Measurements from ENCODE around the gene SNX4. TPM values are rescaled to one million over a fixed set of nuclear protein-coding genes. Genes with fewer than 3 reads are reported as not detected.

SNX4 gene
- total and polyA plus RNA-seq, 7 experiments from 2014 or later = 19.3 to 31.8 (median 25.7) TPM

GRCh38 chr3:125442506-125442905 lies 77.5 kb downstream of the SNX4 start:
- no peaks in the 10 kb centered on the region for H3K27me3 Mint-ChIP-seq
- H3K9me3 Mint-ChIP-seq = peaks cover 0 to 20% (median 4%) of the 10 kb centered on the region in 11 donors
- DNase-seq (no peak), ATAC-seq (no peak)
- no peaks in the 10 kb centered on the region for H3K4me1 ChIP-seq (ENCODE audit: control insufficient read depth in 2 of 2, insufficient read depth in 2 of 2, low read length in 2 of 2)
- no peaks in the 10 kb centered on the region for H3K27me3 ChIP-seq (ENCODE audit: control insufficient read depth in 2 of 2, insufficient read depth in 2 of 2, low read length in 2 of 2)
- no peaks in the 10 kb centered on the region for H3K9me3 ChIP-seq (ENCODE audit: control insufficient read depth in 2 of 3, low read length in 3 of 3)
- intact Hi-C loops (cut with micrococcal nuclease) = loop anchor here in 1 of 2 donors (10.0 kb wide), 1 partner anchor 142 kb away; no protein-coding TSS in a partner anchor
- ChIA-PET POLR2A (no interaction called here), CTCF (interaction anchor here (0.7 to 1.6 kb wide), 2 partner anchors 10 to 34 kb away, joined by 3 to 4 read pairs; no protein-coding TSS in a partner anchor)
- peaks cover 14 to 25% (median 23%) of the 10 kb centered on the region in 5 donors for H3K36me3 Mint-ChIP-seq
- no peak overlapping the region for H3K4me3 Mint-ChIP-seq
- peaks cover 0 to 4% (median 0%) of the 10 kb centered on the region in 7 donors for H3K4me1 Mint-ChIP-seq
- no peak overlapping the region for H3K4me3 ChIP-seq (ENCODE audit: low read length)
- H3K27ac ChIP-seq (ENCODE audit: low read depth, low read length) = no peak overlapping the region
- peak overlapping the region in 1 of 9 donors; percentile 4 for H3K27ac Mint-ChIP-seq
- peaks cover 0 to 18% (median 0%) of the 10 kb centered on the region in 3 experiments for H3K36me3 ChIP-seq (ENCODE audit: control insufficient read depth in 2 of 3, insufficient read depth in 3 of 3, low read length in 3 of 3)

- CTCF ChIA-PET = interaction anchor here (0.5 to 2.4 kb wide), 5 partner anchors 143 to 513 kb away, joined by 3 to 16 read pairs (median 3); no protein-coding TSS in a partner anchor
- peak overlapping the region in 1 of 9 donors; percentile 14 for H3K27ac Mint-ChIP-seq
Observed at GRCh38 chr3:125440970-125441369, 79.0 kb downstream of the SNX4 start.

DNA sequence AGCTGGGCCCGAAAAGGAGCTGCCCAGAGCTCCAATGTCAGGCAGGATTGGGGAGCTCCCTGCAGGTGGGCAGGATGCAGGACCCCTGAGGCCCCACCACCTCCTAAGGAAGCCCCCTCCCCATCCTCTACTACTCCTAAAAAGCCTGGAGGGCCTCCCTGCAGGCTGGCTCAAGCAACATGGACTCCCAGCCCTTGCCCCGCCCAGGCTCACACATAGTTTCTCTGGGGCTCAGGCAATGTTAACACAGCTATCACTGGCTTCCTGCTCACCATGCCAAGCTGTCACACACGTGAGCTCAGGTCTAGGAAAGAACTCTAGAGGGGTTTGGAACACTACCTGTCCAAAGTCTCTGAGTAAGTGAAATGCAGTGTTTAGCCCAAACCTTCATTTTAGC lies 79.4 kb downstream of the SNX4 start:
- peaks cover 0 to 7% (median 0%) of the 10 kb centered on the region in 3 experiments for H3K36me3 ChIP-seq (ENCODE audit: control insufficient read depth in 2 of 3, insufficient read depth in 3 of 3, low read length in 3 of 3)
- no peak overlapping the region for H3K27ac ChIP-seq (ENCODE audit: low read depth, low read length)
- peaks cover 0 to 4% (median 0%) of the 10 kb centered on the region in 7 donors for H3K4me1 Mint-ChIP-seq
- no peaks in the 10 kb centered on the region for H3K27me3 ChIP-seq (ENCODE audit: control insufficient read depth in 2 of 2, insufficient read depth in 2 of 2, low read length in 2 of 2)
- H3K4me1 ChIP-seq (ENCODE audit: control insufficient read depth in 2 of 2, insufficient read depth in 2 of 2, low read length in 2 of 2) = no peaks in the 10 kb centered on the region
- CTCF ChIA-PET = interaction anchor here (0.5 to 2.4 kb wide), 8 partner anchors 15 to 513 kb away, joined by 3 to 16 read pairs (median 4); no protein-coding TSS in a partner anchor
- intact Hi-C loops (cut with micrococcal nuclease) = loop anchor here in 1 of 2 donors (10.0 kb wide), 1 partner anchor 144 kb away; no protein-coding TSS in a partner anchor
- H3K9me3 Mint-ChIP-seq = peaks cover 0 to 16% (median 0%) of the 10 kb centered on the region in 11 donors
- POLR2A ChIA-PET = interaction anchor here (1.6 kb wide), 1 partner anchor 65 kb away, joined by 3 read pairs; the partner anchor contains the start of gene ZNF148
- no peak overlapping the region for H3K4me3 Mint-ChIP-seq
- no peaks in the 10 kb centered on the region for H3K9me3 ChIP-seq (ENCODE audit: control insufficient read depth in 2 of 3, low read length in 3 of 3)
- H3K4me3 ChIP-seq (ENCODE audit: low read length) = no peak overlapping the region
- peak overlapping the region in 1 of 9 donors; percentile 14 for H3K27ac Mint-ChIP-seq
- H3K27me3 Mint-ChIP-seq = peaks cover 0 to 2% (median 0%) of the 10 kb centered on the region in 5 donors
- ATAC-seq = no peak
- peaks cover 8 to 13% (median 11%) of the 10 kb centered on the region in 5 donors for H3K36me3 Mint-ChIP-seq
- DNase-seq = no peak

More at GRCh38 chr3:125440970-125441369, 79.0 kb downstream of the SNX4 start:
- H3K9me3 Mint-ChIP-seq = peaks cover 0 to 16% (median 0%) of the 10 kb centered on the region in 11 donors
- DNase-seq (no peak), ATAC-seq (no peak)
- Histone ChIP-seq H3K4me1 (ENCODE audit: control insufficient read depth in 2 of 2, insufficient read depth in 2 of 2, low read length in 2 of 2) (no peaks in the 10 kb centered on the region), H3K27ac (ENCODE audit: low read depth, low read length) (no peak overlapping the region), H3K9me3 (ENCODE audit: control insufficient read depth in 2 of 3, low read length in 3 of 3) (no peaks in the 10 kb centered on the region), H3K4me3 (ENCODE audit: low read length) (no peak overlapping the region), H3K27me3 (ENCODE audit: control insufficient read depth in 2 of 2, insufficient read depth in 2 of 2, low read length in 2 of 2) (no peaks in the 10 kb centered on the region), H3K36me3 (ENCODE audit: control insufficient read depth in 2 of 3, insufficient read depth in 3 of 3, low read length in 3 of 3) (peaks cover 0 to 9% (median 0%) of the 10 kb centered on the region in 3 experiments)
- peaks cover 8 to 13% (median 11%) of the 10 kb centered on the region in 5 donors for H3K36me3 Mint-ChIP-seq
- H3K4me1 Mint-ChIP-seq = peaks cover 0 to 4% (median 0%) of the 10 kb centered on the region in 7 donors
- intact Hi-C loops (cut with micrococcal nuclease) = loop anchor here in 1 of 2 donors (10.0 kb wide), 1 partner anchor 144 kb away; no protein-coding TSS in a partner anchor
- POLR2A ChIA-PET = interaction anchor here (1.6 kb wide), 1 partner anchor 65 kb away, joined by 3 read pairs; the partner anchor contains the start of gene ZNF148
- H3K4me3 Mint-ChIP-seq = no peak overlapping the region
- H3K27me3 Mint-ChIP-seq = peaks cover 0 to 2% (median 0%) of the 10 kb centered on the region in 5 donors

DNA sequence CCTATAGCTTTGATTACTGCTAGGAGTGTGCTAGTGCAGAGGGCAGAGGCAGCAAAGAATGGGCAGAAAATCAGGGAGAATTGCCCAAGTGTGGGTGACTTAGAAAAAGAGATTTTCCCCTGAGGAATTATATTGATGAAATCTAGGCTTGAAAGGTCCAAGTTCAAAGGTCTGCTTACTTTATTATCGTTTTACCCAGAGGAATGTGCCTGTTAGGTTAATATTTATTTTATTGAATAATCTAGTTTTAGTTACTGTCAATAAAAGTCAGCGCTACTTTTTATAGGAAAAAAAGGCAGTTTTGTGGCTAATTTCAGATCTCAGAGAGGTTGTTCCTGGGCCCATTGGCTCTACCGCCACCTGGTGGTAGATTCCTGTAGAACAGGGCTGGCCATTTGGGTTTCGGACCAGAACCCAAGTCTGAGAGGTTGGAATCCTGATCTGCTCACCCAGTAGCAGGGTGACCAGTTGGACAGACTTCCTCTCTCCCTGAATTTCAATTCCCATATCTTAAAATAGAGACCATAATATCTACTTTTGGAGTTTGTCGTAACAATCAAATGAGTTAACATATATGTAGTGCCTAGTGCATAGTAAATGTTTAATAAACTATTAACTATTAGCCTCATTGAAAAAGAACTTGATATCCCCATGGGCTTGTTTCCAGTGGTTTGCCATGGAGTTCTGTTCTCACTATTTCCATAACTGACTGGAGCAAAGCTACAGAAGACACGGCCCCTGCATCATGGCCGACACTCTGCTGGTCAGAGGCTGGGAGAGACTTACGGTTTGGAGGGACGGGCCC lies 82.2 kb downstream of the SNX4 start:
- H3K4me3 Mint-ChIP-seq = no peak overlapping the region
- Histone ChIP-seq H3K27me3 (ENCODE audit: control insufficient read depth in 2 of 2, insufficient read depth in 2 of 2, low read length in 2 of 2) (no peaks in the 10 kb centered on the region), H3K36me3 (ENCODE audit: control insufficient read depth in 2 of 3, insufficient read depth in 3 of 3, low read length in 3 of 3) (no peaks in the 10 kb centered on the region), H3K4me1 (ENCODE audit: control insufficient read depth in 2 of 2, insufficient read depth in 2 of 2, low read length in 2 of 2) (no peaks in the 10 kb centered on the region), H3K9me3 (ENCODE audit: control insufficient read depth in 2 of 3, low read length in 3 of 3) (no peaks in the 10 kb centered on the region), H3K27ac (ENCODE audit: low read depth, low read length) (no peak overlapping the region), H3K4me3 (ENCODE audit: low read length) (no peak overlapping the region)
- ChIA-PET POLR2A (no interaction called here), CTCF (interaction anchor here (0.7 to 1.5 kb wide), 10 partner anchors 10 to 677 kb away, joined by 3 to 12 read pairs (median 4); no protein-coding TSS in a partner anchor)
- peaks cover 0 to 4% (median 0%) of the 10 kb centered on the region in 7 donors for H3K4me1 Mint-ChIP-seq
- H3K9me3 Mint-ChIP-seq = peaks cover 0 to 9% (median 0%) of the 10 kb centered on the region in 11 donors
- H3K36me3 Mint-ChIP-seq = peaks cover 4 to 9% (median 8%) of the 10 kb centered on the region in 5 donors
- DNase-seq (peak; percentile 26 to 68 (median 53)), ATAC-seq (peak; percentile 78)
- H3K27me3 Mint-ChIP-seq = peaks cover 0 to 3% (median 0%) of the 10 kb centered on the region in 5 donors
- no peak overlapping the region for H3K27ac Mint-ChIP-seq
- intact Hi-C loops (cut with micrococcal nuclease) = loop anchor here (1.0 to 10.0 kb wide), 11 partner anchors 61 to 677 kb away; partner anchors contain the start of genes HEG1 (in 1 of the 2) and ZNF148 (in 1 of the 2)

DNA sequence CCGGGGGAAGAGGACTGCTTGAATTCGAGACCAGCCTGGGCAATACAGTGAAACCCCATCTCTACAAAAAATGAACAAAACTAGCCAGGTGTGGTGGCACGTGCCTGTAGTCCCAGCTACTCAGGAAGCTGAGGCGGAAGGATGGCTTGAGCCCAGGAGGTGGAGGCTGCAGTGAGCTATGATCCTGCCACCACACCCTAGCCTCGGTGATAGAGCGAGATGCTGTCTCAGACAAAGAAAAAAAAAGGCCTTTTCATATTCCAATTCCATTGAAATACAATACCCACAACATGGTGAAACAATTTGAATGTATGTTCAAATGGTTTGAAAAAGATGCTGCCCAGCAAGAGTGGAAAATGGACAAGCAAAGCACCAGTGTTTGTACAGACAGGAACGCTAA lies 83.1 kb downstream of the SNX4 start:
- H3K4me3 Mint-ChIP-seq = no peak overlapping the region
- CTCF ChIA-PET = interaction anchor here (0.8 to 1.5 kb wide), 5 partner anchors 9 to 676 kb away, joined by 3 to 8 read pairs (median 4); no protein-coding TSS in a partner anchor
- H3K36me3 ChIP-seq (ENCODE audit: control insufficient read depth in 2 of 3, insufficient read depth in 3 of 3, low read length in 3 of 3) = no peaks in the 10 kb centered on the region
- no peak overlapping the region for H3K27ac ChIP-seq (ENCODE audit: low read depth, low read length)
- no peak for ATAC-seq
- DNase-seq = no peak
- intact Hi-C loops (cut with micrococcal nuclease) = loop anchor here (1.0 to 10.0 kb wide), 9 partner anchors 60 to 676 kb away; partner anchors contain the start of gene ZNF148 (in 1 of the 2)
- no peaks in the 10 kb centered on the region for H3K9me3 ChIP-seq (ENCODE audit: control insufficient read depth in 2 of 3, low read length in 3 of 3)
- peaks cover 0 to 6% (median 0%) of the 10 kb centered on the region in 5 donors for H3K27me3 Mint-ChIP-seq
- no peak overlapping the region for H3K27ac Mint-ChIP-seq
- H3K9me3 Mint-ChIP-seq = peaks cover 0 to under 1% (median 0%) of the 10 kb centered on the region in 11 donors
- no peaks in the 10 kb centered on the region for H3K4me1 ChIP-seq (ENCODE audit: control insufficient read depth in 2 of 2, insufficient read depth in 2 of 2, low read length in 2 of 2)
- no peak overlapping the region for H3K4me3 ChIP-seq (ENCODE audit: low read length)
- peaks cover 0 to 4% (median 0%) of the 10 kb centered on the region in 7 donors for H3K4me1 Mint-ChIP-seq
- H3K27me3 ChIP-seq (ENCODE audit: control insufficient read depth in 2 of 2, insufficient read depth in 2 of 2, low read length in 2 of 2) = no peaks in the 10 kb centered on the region
- POLR2A ChIA-PET = no interaction called here
- peaks cover 0 to under 1% (median 0%) of the 10 kb centered on the region in 5 donors for H3K36me3 Mint-ChIP-seq

GRCh38 chr3:125435231-125435630 lies 84.8 kb downstream of the SNX4 start:
- ChIA-PET POLR2A (no interaction called here), CTCF (interaction anchor here (0.6 to 1.0 kb wide), 4 partner anchors 12 to 440 kb away, joined by 3 to 4 read pairs (median 3); no protein-coding TSS in a partner anchor)
- no peak overlapping the region for H3K27ac Mint-ChIP-seq
- no peak overlapping the region for H3K4me3 Mint-ChIP-seq
- no peak overlapping the region for H3K27ac ChIP-seq (ENCODE audit: low read depth, low read length)
- no peak overlapping the region for H3K4me3 ChIP-seq (ENCODE audit: low read length)
- DNase-seq (no peak), ATAC-seq (no peak)
- no peaks in the 10 kb centered on the region for H3K9me3 Mint-ChIP-seq
- H3K27me3 Mint-ChIP-seq = peaks cover 0 to 9% (median 0%) of the 10 kb centered on the region in 5 donors
- no peaks in the 10 kb centered on the region for H3K36me3 Mint-ChIP-seq
- no peaks in the 10 kb centered on the region for H3K4me1 ChIP-seq (ENCODE audit: control insufficient read depth in 2 of 2, insufficient read depth in 2 of 2, low read length in 2 of 2)
- no peaks in the 10 kb centered on the region for H3K36me3 ChIP-seq (ENCODE audit: control insufficient read depth in 2 of 3, insufficient read depth in 3 of 3, low read length in 3 of 3)
- H3K9me3 ChIP-seq (ENCODE audit: control insufficient read depth in 2 of 3, low read length in 3 of 3) = no peaks in the 10 kb centered on the region
- H3K27me3 ChIP-seq (ENCODE audit: control insufficient read depth in 2 of 2, insufficient read depth in 2 of 2, low read length in 2 of 2) = no peaks in the 10 kb centered on the region
- peaks cover 0 to 4% (median 0%) of the 10 kb centered on the region in 7 donors for H3K4me1 Mint-ChIP-seq
- intact Hi-C loops (cut with micrococcal nuclease) = loop anchor here (5.0 to 10.0 kb wide), 2 partner anchors 58 to 230 kb away; partner anchors contain the start of gene ZNF148 (in 1 of the 2)

Measured in naive thymus-derived CD4-positive, alpha-beta T cell (primary cell).